ENCODE measurements around the gene ESR1.
"Not testable (repeated sequence)": the region's sequence is repeated elsewhere in the genome, so short reads cannot be mapped to it uniquely, and the experiment has no call there.

Gene ESR1

GRCh38 chr6:151988199-151988598, 180.7 kb downstream of the ESR1 start:
- DNase-seq (ENCODE audit: low spot score), result not testable (repeated sequence)

- no peak for DNase-seq (ENCODE audit: low spot score)
These were observed 184.6 kb downstream of the ESR1 start for GRCh38 chr6:151992091-151992490.

- no peak for DNase-seq (ENCODE audit: low spot score)
These were observed 185.9 kb downstream of the ESR1 start for GRCh38 chr6:151993364-151993763.

- DNase-seq (ENCODE audit: low spot score), result no peak
These were observed 191.3 kb downstream of the ESR1 start for GRCh38 chr6:151998784-151999183.

GRCh38 chr6:151999194-151999593, 191.7 kb downstream of the ESR1 start:
- no peak for DNase-seq (ENCODE audit: low spot score)

- DNase-seq (ENCODE audit: low spot score), result no peak
These were observed 193.9 kb downstream of the ESR1 start for GRCh38 chr6:152001408-152001807.

- no peak for DNase-seq (ENCODE audit: low spot score)
These were observed 194.8 kb downstream of the ESR1 start for GRCh38 chr6:152002306-152002705.

- DNase-seq (ENCODE audit: low spot score), result no peak
These were observed 196.6 kb downstream of the ESR1 start for GRCh38 chr6:152004036-152004566.

GRCh38 chr6:152004896-152005295, 197.4 kb downstream of the ESR1 start:
- no peak for DNase-seq (ENCODE audit: low spot score)

- no peak for DNase-seq (ENCODE audit: low spot score)
These were observed 201.3 kb downstream of the ESR1 start for GRCh38 chr6:152008779-152009178.

GRCh38 chr6:152012227-152012626, 204.7 kb downstream of the ESR1 start:
- no peak for DNase-seq (ENCODE audit: low spot score)

GRCh38 chr6:152018876-152019275, 211.4 kb downstream of the ESR1 start:
- DNase-seq (ENCODE audit: low spot score), result no peak

GRCh38 chr6:152022303-152022702, 214.8 kb downstream of the ESR1 start:
- DNase-seq (ENCODE audit: low spot score), result no peak

GRCh38 chr6:152023613-152024012, 216.1 kb downstream of the ESR1 start:
- no peak for DNase-seq (ENCODE audit: low spot score)

GRCh38 chr6:152026291-152026690, 218.8 kb downstream of the ESR1 start:
- no peak for DNase-seq (ENCODE audit: low spot score)

GRCh38 chr6:152026744-152027143, 219.3 kb downstream of the ESR1 start:
- DNase-seq (ENCODE audit: low spot score), result not testable (repeated sequence)

GRCh38 chr6:152033765-152034164, 226.3 kb downstream of the ESR1 start:
- not testable (repeated sequence) for DNase-seq (ENCODE audit: low spot score)

GRCh38 chr6:152034631-152035030, 227.1 kb downstream of the ESR1 start:
- DNase-seq (ENCODE audit: low spot score), result no peak

GRCh38 chr6:152046118-152046517, 238.6 kb downstream of the ESR1 start:
- DNase-seq (ENCODE audit: low spot score), result no peak

GRCh38 chr6:152048921-152049320, 241.4 kb downstream of the ESR1 start:
- no peak for DNase-seq (ENCODE audit: low spot score)

- DNase-seq (ENCODE audit: low spot score), result no peak
These were observed 242.0 kb downstream of the ESR1 start for GRCh38 chr6:152049502-152049901.

- no peak for DNase-seq (ENCODE audit: low spot score)
These were observed 243.1 kb downstream of the ESR1 start for GRCh38 chr6:152050451-152051195.

- DNase-seq (ENCODE audit: low spot score), result no peak
These were observed 244.6 kb downstream of the ESR1 start for GRCh38 chr6:152052061-152052460.

GRCh38 chr6:152053332-152053731, 245.8 kb downstream of the ESR1 start:
- no peak for DNase-seq (ENCODE audit: low spot score)

Measured in ecto neural progenitor cell (in vitro differentiated cells).